Measurements from ENCODE around the gene LSS.
"Not testable (repeated sequence)": the region's sequence is repeated elsewhere in the genome, so short reads cannot be mapped to it uniquely, and the experiment has no call there.

The LSS gene

GRCh38 chr21:46205166-46205565, 23.4 kb downstream of the LSS start:
- no peak for DNase-seq (ENCODE audit: low read depth)

DNA sequence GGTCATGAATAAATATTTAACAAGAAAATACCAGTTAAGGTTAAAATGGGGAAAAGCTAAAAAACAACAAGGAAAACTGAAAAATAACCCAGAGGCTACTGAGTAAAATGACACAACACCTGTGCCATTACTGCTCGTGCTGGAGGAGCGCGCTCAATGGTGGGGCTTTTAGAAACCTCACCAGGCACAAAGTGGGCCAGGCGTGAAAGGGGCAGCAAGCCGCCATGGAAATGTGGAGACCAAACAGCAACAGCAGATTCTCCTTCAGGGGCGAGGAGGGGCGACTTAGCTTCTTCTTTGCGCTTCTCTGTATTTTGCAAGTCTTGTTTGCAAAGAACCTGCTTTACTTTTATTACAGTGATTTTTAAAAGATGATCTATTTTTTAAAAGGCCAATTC, 25.4 kb downstream of the LSS start:
- DNase-seq (ENCODE audit: low read depth) = no peak

DNA sequence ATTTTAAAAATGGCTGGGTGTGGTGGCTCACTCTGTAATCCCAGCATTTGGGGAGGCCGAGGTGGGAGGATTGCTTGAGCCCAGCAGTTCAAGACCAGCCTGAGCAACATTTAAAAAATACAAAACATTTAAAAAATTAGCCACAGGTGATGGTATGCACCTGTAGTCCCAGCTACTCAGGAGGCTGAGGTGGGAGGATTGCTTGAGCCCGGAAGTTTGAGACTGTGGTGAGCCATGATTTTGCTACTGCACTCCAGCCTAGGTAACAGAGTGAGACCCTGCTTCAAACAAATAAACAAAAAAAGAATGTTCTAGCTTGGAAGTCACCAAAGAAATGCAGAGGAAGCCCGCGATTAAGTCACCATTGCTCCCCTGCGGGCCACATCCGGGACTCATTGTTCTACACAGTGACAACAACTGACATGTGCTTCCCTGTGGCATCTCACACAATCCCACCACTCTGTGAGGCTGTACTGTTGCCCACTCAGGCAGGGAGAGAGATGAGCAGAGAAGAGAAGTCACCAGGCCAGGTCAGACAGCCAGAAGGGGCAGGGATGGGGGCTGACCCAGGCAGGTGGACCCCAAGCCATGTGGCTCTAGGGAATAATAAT, 25.9 kb downstream of the LSS start:
- DNase-seq (ENCODE audit: low read depth) = no peak

DNA sequence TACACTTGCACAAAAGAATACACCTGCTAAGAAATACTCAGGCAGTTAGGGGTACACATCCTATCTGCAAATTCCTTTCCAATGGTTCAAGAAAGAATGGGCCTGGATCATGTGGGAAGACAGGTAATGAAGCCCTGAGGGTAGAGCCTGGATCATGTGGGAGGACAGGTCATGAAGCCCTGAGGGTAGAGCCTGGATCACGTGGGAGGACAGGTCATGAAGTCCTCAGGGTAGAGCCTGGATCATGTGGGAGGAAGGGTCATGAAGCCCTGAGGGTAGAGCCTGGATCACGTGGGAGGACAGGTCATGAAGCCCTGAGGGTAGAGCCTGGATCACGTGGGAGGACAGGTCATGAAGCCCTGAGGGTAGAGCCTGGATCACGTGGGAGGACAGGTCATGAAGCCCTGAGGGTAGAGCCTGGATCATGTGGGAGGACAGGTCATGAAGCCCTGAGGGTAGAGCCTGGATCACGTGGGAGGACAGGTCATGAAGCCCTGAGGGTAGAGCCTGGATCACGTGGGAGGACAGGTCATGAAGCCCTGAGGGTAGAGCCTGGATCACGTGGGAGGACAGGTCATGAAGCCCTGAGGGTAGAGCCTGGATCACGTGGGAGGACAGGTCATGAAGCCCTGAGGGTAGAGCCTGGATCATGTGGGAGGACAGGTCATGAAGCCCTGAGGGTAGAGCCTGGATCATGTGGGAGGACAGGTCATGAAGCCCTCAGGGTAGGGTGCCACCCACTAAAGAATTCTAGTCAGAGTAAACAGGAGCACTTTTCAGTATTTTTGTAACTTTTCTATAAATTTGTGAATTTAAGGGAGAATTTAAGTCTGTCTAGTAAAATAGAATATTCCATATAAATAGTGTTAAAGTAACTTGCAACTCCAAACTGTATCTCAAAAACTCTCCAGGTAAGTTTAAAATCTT, 27.4 kb downstream of the LSS start:
- not testable (repeated sequence) for DNase-seq (ENCODE audit: low read depth)

DNA sequence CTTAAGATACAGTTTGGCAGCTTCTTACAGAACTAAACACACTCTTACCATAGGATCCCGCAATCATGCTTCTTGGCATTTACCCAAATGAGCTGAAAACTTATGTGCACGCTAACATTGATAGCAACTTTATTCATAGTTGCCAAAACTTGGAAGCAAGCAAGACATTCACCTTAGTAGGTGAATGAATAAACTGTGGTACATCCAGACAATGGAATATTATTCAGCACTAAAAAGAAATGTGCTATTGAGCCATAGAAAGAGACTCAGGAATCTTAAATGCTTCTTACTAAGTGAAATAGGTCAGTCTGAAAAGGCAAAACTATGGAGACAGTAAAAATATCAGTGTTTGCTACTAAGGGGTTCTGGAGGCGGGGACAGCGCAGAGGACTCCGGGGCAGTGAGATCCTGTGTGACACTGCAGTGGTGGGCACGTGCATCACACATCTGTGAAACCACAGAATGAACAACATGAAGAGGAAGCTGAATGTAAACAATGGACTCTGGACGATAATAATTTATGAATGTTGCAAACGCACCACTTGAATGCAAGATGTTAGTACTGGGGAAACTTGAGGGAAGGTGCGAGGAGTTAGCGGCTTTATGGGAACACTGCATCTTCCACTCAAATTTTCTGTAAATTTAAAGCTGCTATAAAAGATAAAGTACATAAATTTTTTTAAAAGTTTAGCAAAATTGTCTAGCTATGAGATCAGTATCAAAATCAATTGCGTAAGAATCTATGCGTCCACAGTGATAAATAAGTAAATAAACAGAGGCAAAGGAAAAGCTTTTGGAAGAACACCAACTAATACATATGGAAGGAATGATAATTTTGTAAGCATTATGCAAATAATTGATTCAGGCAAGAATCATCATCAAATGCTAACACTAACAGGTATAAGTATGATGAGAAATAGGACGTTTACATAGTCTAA, 28.9 kb downstream of the LSS start:
- no peak for DNase-seq (ENCODE audit: low read depth)

DNA sequence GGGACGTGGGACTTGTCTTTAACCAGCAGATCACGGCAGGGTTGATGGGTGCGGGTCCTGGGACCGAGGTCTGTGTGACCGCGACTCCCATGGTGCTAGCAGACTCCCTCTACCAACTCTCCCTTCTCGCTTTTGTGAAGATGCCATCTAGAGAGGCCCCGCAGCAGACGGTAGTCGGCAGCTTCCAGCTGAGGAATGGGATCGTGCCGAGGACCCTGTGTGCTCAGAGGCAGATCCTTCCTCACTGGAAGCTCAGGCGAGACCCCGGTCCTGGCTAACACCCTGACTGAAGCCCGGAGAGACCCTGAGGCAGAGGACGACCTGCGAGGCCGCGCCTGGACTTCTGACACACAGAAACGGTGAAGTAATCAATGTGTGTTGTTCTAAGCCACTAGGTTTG, 31.8 kb downstream of the LSS start:
- no peak for DNase-seq (ENCODE audit: low read depth)

DNA sequence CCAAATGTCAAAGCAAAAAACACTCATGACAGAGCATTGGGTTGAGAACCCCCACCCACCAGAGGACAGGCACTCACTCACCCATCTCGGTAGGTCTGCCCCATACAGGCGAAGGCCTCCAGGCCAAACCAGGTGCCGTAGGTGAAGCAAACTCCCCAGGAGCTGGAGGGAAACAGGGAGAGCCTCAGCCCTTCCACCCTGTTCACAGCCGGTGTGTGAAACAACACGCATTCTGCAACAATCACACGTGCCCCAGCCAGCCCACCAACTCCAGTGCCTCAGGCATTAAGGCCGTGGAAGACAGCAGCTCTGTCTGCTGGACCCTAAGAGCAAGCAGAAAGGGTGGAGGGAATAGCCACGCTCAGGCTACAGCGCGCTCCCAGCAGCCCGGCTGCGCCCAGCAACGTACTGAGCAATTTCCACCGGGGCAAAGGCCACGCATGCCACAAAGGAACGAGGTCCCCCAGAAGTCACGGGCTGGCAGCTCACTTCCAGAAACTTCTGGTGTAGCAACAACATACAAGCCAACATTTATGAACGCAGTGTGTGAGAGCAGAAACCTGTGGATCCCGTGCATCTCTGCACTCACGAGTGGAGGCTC, 32.9 kb downstream of the LSS start:
- no peak for DNase-seq (ENCODE audit: low read depth)

- no peak for DNase-seq (ENCODE audit: low read depth)
Measured at GRCh38 chr21:46194374-46195334, 33.9 kb downstream of the LSS start.

GRCh38 chr21:46193829-46194373, 34.7 kb downstream of the LSS start:
- DNase-seq (ENCODE audit: low read depth) = no peak

DNA sequence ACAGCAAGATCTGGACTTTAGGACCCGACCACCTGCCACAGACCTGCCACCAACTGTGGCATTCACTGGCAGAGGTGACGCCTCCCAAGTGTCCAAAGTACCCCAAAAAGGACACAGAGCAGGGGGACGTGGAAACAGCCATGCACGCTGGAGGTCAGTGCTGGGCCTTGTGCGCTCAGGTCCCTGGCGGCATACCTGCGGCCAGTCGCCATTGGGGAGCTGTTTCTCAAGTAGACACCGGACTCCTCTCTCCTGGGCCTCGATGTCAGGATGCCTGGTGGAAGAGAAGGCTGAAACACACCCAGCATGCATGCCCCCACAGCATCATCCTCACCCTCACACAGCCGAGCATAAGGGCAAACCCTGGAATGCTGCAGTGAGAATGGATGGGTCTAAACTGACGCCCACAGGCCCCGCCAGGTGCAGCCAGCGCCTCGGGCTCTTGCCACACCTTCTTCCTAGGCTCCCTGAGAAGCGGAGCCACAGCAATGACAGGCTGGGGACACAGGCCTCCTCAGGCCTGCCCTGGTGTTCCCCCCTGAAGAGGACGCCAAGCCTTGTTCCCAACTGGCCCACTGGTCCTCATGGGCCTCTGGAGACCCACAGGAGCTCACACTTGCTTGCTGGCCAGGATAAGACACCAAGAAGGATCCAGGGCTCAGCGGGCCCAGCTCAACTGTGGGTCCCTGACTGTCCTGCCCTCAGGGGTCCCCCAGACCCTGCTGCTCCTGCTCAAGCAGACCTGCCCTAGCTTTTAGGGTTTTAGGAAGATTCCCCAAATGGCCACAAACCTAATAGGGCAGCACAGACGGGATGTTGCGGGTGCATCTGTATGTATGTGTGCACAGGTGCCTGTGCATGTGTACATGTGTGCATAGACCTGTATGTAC, 36.6 kb downstream of the LSS start:
- DNase-seq (ENCODE audit: low read depth) = no peak

- DNase-seq (ENCODE audit: low read depth) = no peak
Measured at GRCh38 chr21:46191257-46191685, 37.3 kb downstream of the LSS start.

- no peak for DNase-seq (ENCODE audit: low read depth)
Measured at GRCh38 chr21:46190491-46191131, 38.0 kb downstream of the LSS start.

DNA sequence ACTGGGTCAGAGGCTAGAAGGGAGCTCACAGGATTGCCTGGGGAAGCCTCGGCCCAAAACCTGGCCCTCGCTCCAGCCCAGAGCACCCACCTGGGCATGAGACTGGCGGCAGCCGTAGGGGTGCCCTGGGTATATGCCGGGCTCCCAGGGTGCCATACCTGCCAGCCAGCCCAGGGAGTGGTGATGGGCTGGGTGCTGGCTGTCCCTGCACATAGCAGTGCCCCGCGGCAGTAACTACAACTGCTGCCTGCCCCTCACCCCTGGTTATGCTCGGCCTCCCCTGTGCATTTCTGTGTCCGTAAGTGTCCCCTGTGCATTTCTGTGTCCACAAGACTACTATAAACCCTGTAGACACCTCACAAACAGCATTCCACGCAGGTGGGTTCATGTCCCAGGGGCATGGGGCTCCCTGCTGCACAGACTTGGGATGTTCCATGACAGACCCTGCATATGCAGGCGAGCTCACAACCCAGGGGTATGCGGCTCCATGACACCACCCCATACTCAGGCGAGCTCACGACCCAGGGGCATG, 38.5 kb downstream of the LSS start:
- no peak for DNase-seq (ENCODE audit: low read depth)

GRCh38 chr21:46189213-46189958, 39.2 kb downstream of the LSS start:
- DNase-seq (ENCODE audit: low read depth) = no peak

GRCh38 chr21:46188226-46189212, 40.1 kb downstream of the LSS start:
- DNase-seq (ENCODE audit: low read depth) = no peak

DNA sequence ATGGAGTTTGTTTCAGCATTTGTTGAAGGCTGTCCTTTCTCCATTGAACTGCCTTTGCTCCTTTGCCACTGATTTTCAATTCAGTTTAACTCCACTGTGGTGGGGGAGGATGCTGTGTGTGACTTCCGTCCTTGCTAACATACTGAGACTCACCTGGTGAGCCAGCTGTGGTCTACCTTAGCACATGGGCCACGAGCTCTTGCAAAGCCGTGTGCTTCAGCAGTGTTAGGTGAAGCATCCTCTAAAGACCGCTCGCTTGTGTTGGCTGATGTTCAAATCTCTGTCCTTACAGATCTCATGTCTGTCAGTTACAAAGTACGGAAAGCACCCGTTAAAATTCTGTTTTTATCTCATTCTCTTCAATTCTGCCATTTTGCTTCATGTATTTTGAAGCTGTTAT, 40.8 kb downstream of the LSS start:
- no peak for DNase-seq (ENCODE audit: low read depth)

GRCh38 chr21:46187261-46187660, 41.3 kb downstream of the LSS start:
- no peak for DNase-seq (ENCODE audit: low read depth)

Data from CMK (cell line).